ENCODE results near the gene SASS6.
A peak's percentile ranks its signal among the peaks of the same experiment; 100 is the strongest.

The SASS6 gene

DNA sequence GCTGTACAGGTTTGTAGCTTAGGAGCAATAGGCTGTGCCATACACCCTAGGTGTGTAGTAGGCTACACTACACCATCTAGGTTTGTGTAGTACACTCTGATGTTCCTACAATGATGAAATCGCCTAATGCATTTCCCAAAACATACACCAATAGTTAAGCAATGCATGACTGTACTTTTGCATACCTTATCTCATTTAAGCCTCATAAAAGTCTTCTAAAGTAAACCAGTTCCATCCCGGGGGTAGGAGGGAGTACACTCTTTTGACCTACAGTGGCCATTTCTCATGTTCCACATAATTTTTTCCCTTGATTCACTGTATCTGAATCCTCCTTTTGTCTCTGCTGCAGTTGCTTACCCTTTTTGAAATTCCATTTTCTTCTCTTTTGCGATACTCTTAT is 12.4 kb upstream of the SASS6 start:
- no peak for TF ChIP-seq ZNF366 (tag by site-specific recombination; conservative IDR thresholded peaks at IDR 0.05)
- TF ChIP-seq ZNF121 (tag by site-specific recombination; IDR thresholded peaks at IDR 0.05) = no peak
- no peak for TF ChIP-seq ZNF658 (tag by site-specific recombination; IDR thresholded peaks at IDR 0.05)
- TF ChIP-seq, protein P1, sequence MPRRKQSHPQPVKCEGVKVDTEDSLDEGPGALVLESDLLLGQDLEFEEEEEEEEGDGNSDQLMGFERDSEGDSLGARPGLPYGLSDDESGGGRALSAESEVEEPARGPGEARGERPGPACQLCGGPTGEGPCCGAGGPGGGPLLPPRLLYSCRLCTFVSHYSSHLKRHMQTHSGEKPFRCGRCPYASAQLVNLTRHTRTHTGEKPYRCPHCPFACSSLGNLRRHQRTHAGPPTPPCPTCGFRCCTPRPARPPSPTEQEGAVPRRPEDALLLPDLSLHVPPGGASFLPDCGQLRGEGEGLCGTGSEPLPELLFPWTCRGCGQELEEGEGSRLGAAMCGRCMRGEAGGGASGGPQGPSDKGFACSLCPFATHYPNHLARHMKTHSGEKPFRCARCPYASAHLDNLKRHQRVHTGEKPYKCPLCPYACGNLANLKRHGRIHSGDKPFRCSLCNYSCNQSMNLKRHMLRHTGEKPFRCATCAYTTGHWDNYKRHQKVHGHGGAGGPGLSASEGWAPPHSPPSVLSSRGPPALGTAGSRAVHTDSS (tag by site-specific recombination; IDR thresholded peaks at IDR 0.05) = no peak
- TF ChIP-seq ZBTB7A (tag by site-specific recombination; IDR thresholded peaks at IDR 0.05; ENCODE audit: low read depth) = no peak
- TF ChIP-seq GLI4 (tag by site-specific recombination; IDR thresholded peaks at IDR 0.05) = no peak
- no peak for TF ChIP-seq ZNF274 (IDR thresholded peaks at IDR 0.05; ENCODE audit: low read length)
- no peak for TF ChIP-seq ZNF274 (tag by site-specific recombination; IDR thresholded peaks at IDR 0.05; ENCODE audit: borderline replicate concordance)
- H3K4me3 ChIP-seq (ENCODE audit: low read depth, low read length) = no peak overlapping the region
- no peaks in the 10 kb centered on the region for H3K9me3 ChIP-seq (ENCODE audit: control insufficient read depth, insufficient read depth, low read depth, low read length)
- CTCF ChIA-PET = interaction anchor here (0.6 to 1.5 kb wide), 2 partner anchors 314 to 330 kb away, joined by 5 to 6 read pairs; no protein-coding TSS in a partner anchor
- POLR2A ChIA-PET = no interaction called here
- H3K27ac ChIP-seq (ENCODE audit: extremely low read depth, low read depth, low read length) = no peak overlapping the region
- H3K4me1 ChIP-seq (ENCODE audit: control insufficient read depth, insufficient read depth, low read length) = no peaks in the 10 kb centered on the region
- H3K36me3 ChIP-seq (ENCODE audit: control insufficient read depth in 2 of 2, insufficient read depth in 1 of 2, low read length in 2 of 2) = peaks cover 54 to 94% of the 10 kb centered on the region in 2 experiments

DNA sequence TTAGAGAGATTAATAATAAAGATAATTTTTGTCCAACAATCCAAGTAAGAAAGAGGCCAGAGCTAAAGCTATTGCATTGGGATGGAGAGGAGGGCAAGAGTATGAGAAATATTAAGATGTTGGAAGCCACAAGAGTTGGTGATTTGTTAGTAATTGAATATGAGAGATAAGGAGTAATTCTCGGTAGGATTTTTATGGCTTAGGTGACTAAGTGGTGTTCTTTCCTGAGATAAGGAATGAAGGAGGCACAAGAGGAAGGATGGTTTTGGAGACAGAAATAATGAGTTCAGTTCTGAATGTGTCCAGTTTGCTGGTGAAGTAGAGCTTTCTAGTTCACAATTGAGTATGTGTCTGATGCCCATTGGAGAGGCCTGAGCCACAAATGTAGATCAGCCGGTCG is 9.6 kb upstream of the SASS6 start:
- POLR2A ChIA-PET = interaction anchor here (1.8 kb wide), 1 partner anchor 9 kb away, joined by 4 read pairs; the partner anchor contains the start of gene TRMT13
- Histone ChIP-seq H3K4me1 (ENCODE audit: control insufficient read depth, insufficient read depth, low read length) (no peaks in the 10 kb centered on the region), H3K36me3 (ENCODE audit: control insufficient read depth in 2 of 2, insufficient read depth in 1 of 2, low read length in 2 of 2) (peaks cover 56 to 97% of the 10 kb centered on the region in 2 experiments), H3K9me3 (ENCODE audit: control insufficient read depth, insufficient read depth, low read depth, low read length) (no peaks in the 10 kb centered on the region), H3K27ac (ENCODE audit: extremely low read depth, low read depth, low read length) (no peak overlapping the region), H3K4me3 (ENCODE audit: low read depth, low read length) (no peak overlapping the region)
- CTCF ChIA-PET = interaction anchor here (0.6 kb wide), 1 partner anchor 943 kb away, joined by 3 read pairs; no protein-coding TSS in a partner anchor
- TF ChIP-seq ZBTB20 (tag by site-specific recombination; IDR thresholded peaks at IDR 0.05) (no peak), ZNF19 (tag by site-specific recombination; IDR thresholded peaks at IDR 0.05; ENCODE audit: low read depth) (no peak), ZXDB (tag by site-specific recombination; IDR thresholded peaks at IDR 0.05) (0 out of 2 replicates have a peak, but pooled peaks have one; percentile 44)

DNA sequence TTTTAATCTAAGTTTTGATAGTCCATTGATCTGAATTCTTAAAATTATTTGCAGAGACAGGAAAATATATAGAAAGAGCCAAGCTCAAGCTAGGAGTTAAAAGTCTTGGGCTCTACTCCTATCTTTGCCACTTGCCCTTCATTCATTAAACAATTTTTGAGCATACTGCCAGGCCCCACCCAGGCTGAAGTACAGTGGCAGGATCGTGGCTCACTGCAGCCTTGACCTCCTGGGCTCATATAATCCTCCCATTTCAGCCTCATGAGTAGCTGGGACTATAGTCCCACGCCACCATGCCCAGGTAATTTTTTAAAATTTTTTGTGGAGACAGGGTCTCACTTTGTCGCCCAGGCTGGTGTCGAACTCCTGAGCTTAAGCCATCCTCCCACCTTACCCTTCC is 8.5 kb upstream of the SASS6 start:
- no peak overlapping the region for H3K4me3 ChIP-seq (ENCODE audit: low read depth, low read length)
- TF ChIP-seq, protein P2, sequence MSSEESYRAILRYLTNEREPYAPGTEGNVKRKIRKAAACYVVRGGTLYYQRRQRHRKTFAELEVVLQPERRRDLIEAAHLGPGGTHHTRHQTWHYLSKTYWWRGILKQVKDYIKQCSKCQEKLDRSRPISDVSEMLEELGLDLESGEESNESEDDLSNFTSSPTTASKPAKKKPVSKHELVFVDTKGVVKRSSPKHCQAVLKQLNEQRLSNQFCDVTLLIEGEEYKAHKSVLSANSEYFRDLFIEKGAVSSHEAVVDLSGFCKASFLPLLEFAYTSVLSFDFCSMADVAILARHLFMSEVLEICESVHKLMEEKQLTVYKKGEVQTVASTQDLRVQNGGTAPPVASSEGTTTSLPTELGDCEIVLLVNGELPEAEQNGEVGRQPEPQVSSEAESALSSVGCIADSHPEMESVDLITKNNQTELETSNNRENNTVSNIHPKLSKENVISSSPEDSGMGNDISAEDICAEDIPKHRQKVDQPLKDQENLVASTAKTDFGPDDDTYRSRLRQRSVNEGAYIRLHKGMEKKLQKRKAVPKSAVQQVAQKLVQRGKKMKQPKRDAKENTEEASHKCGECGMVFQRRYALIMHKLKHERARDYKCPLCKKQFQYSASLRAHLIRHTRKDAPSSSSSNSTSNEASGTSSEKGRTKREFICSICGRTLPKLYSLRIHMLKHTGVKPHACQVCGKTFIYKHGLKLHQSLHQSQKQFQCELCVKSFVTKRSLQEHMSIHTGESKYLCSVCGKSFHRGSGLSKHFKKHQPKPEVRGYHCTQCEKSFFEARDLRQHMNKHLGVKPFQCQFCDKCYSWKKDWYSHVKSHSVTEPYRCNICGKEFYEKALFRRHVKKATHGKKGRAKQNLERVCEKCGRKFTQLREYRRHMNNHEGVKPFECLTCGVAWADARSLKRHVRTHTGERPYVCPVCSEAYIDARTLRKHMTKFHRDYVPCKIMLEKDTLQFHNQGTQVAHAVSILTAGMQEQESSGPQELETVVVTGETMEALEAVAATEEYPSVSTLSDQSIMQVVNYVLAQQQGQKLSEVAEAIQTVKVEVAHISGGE (tag by site-specific recombination; conservative IDR thresholded peaks at IDR 0.05; ENCODE audit: low read depth) = no peak
- TF ChIP-seq OVOL3 (tag by site-specific recombination; IDR thresholded peaks at IDR 0.05) = no peak
- TF ChIP-seq ZNF223 (tag by site-specific recombination; IDR thresholded peaks at IDR 0.05) = no peak
- TF ChIP-seq ZNF561 (tag by site-specific recombination; IDR thresholded peaks at IDR 0.05; ENCODE audit: borderline replicate concordance) = no peak
- TF ChIP-seq SETDB1 (IDR thresholded peaks at IDR 0.05; ENCODE audit: insufficient read length, low read length) = no peak
- no peak for TF ChIP-seq REPIN1 (tag by site-specific recombination; IDR thresholded peaks at IDR 0.05; ENCODE audit: low read depth)
- H3K36me3 ChIP-seq (ENCODE audit: control insufficient read depth in 2 of 2, insufficient read depth in 1 of 2, low read length in 2 of 2) = peaks cover 53 to 96% of the 10 kb centered on the region in 2 experiments
- no peak overlapping the region for H3K27ac ChIP-seq (ENCODE audit: extremely low read depth, low read depth, low read length)
- H3K4me1 ChIP-seq (ENCODE audit: control insufficient read depth, insufficient read depth, low read length) = no peaks in the 10 kb centered on the region
- ChIA-PET POLR2A (no interaction called here), CTCF (no interaction called here)
- no peaks in the 10 kb centered on the region for H3K9me3 ChIP-seq (ENCODE audit: control insufficient read depth, insufficient read depth, low read depth, low read length)

Data from HEK293 (cell line).